GM10266 (cell line): ENCODE data around the gene OXSR1.
A peak's percentile ranks its signal among the peaks of the same experiment; 100 is the strongest.

Experiments
- DNase-seq: peaks from one replicate; pipeline ENCODE4 v3.0.0; 2012; ENCODE audit errors: extremely low spot score
- CTCF ChIP-seq: IDR thresholded peaks from 2 replicates; pipeline ENCODE4 v1.5.1; 2012; ENCODE audit warnings: mild to moderate bottlenecking, low read depth; ENCODE audit not compliant: control insufficient read depth, insufficient read depth; ENCODE audit errors: missing control alignments

Gene OXSR1

GRCh38 chr3:38136777-38137614 is 28.3 kb upstream of the OXSR1 start, which contains the start of gene ACAA1:
Gene ACAA1 (minus strand): TSS chr3:38137127. CDS start chr3:38137035, 92 bp downstream.
- DNase-seq: peak; percentile 97
- TF ChIP-seq CTCF: no peak

- DNase-seq: peak; percentile 46
- TF ChIP-seq CTCF: no peak
Measured at GRCh38 chr3:38137615-38138348, 27.6 kb upstream of the OXSR1 start.

- no peak for TF ChIP-seq CTCF
- DNase-seq: peak; percentile 78
Measured at GRCh38 chr3:38138349-38139190, 26.8 kb upstream of the OXSR1 start, which contains the start of gene MYD88. Gene MYD88 (plus strand): TSS chr3:38138661. CDS start chr3:38138701, 40 bp downstream.

- TF ChIP-seq CTCF: no peak
- no peak for DNase-seq
Measured at GRCh38 chr3:38139191-38139590, 26.1 kb upstream of the OXSR1 start.

- no peak for DNase-seq
- no peak for TF ChIP-seq CTCF
Measured at GRCh38 chr3:38139652-38140051, 25.7 kb upstream of the OXSR1 start.

- no peak for DNase-seq
- TF ChIP-seq CTCF: no peak
Measured at GRCh38 chr3:38140326-38141172, 24.8 kb upstream of the OXSR1 start.
